H1 (cell line): Measurements from ENCODE around the gene NEK11. TPM values are rescaled to one million over a fixed set of nuclear protein-coding genes. Genes with fewer than 3 reads are reported as not detected.

Source experiments
- CTCF ChIA-PET: fragments of 300-600 bp; sonication (Branson Sonifier 250); formaldehyde crosslinking; loops from one replicate; lab custom pipeline; 2021; ENCODE audit not compliant: partially characterized antibody; lab: Charles Lee
- POLR2A ChIA-PET: fragments of 300-600 bp; sonication (Branson Sonifier 250); formaldehyde crosslinking; loops from one replicate; lab custom pipeline; 2021; ENCODE audit warnings: inconsistent platforms; ENCODE audit not compliant: partially characterized antibody; lab: Charles Lee
- DNase-seq, 2 experiments: peaks; one replicate each; pipeline versions ENCODE4 v3.0.0 to v3.0.0-alpha.2; 2010 to 2022; ENCODE audit warnings: low spot score in 2 of 2, low read depth in 1 of 2, mixed read lengths in 1 of 2
- FAIRE-seq: peaks from 2 replicates; lab custom pipeline; 2011; peaks lifted over from hg19 to GRCh38; lab: Jason Lieb, UNC
- H2AFZ ChIP-seq: 2 replicates; pipeline ENCODE4 v1.8.1; 2012; ENCODE audit warnings: low read length, inconsistent platforms
- H2AK5ac ChIP-seq: 2 replicates; pipeline ENCODE4 v1.6.1; 2013; ENCODE audit warnings: low read depth, low read length
- H2BK120ac ChIP-seq: replicated peaks from 2 replicates; pipeline ENCODE3; 2013; ENCODE audit warnings: low read depth, low read length, inconsistent platforms
- H2BK12ac ChIP-seq: 2 replicates; pipeline ENCODE4 v1.6.1; 2013; ENCODE audit warnings: low read depth, low read length
- H2BK15ac ChIP-seq: 2 replicates; pipeline ENCODE4 v1.6.1; 2013; ENCODE audit warnings: low read length
- H2BK20ac ChIP-seq: 2 replicates; pipeline ENCODE4 v1.6.1; 2013; ENCODE audit warnings: low read length
- H2BK5ac ChIP-seq: 2 replicates; pipeline ENCODE4 v1.6.1; 2013; ENCODE audit warnings: low read depth, low read length
- H3K14ac ChIP-seq: 2 replicates; pipeline ENCODE4 v1.6.1; 2013; ENCODE audit warnings: inconsistent platforms; ENCODE audit not compliant: insufficient read length
- H3K18ac ChIP-seq: 2 replicates; pipeline ENCODE4 v1.6.1; 2013; ENCODE audit warnings: low read length; ENCODE audit errors: extremely low read depth
- H3K23ac ChIP-seq: 2 replicates; pipeline ENCODE4 v1.6.1; 2013; ENCODE audit warnings: inconsistent platforms; ENCODE audit not compliant: insufficient read length
- H3K23me2 ChIP-seq: 2 replicates; pipeline ENCODE4 v1.6.1; 2013; ENCODE audit warnings: low read depth, low read length
- H3K27ac ChIP-seq: 2 replicates; pipeline ENCODE4 v1.6.1; 2011; ENCODE audit warnings: low read depth, low read length, inconsistent platforms
- H3K27me3 ChIP-seq, 4 experiments: replicated peaks in 1 of 4; 1 replicate in 1 of 4; 2 replicates in 3 of 4; pipeline versions ENCODE4 v1.6.1 to v1.8.1; 2011 to 2013; ENCODE audit warnings: low read length in 3 of 4, mild to moderate bottlenecking in 3 of 4, inconsistent platforms in 2 of 4, mixed read lengths in 2 of 4, moderate library complexity in 1 of 4; ENCODE audit not compliant: control insufficient read depth in 3 of 4, insufficient read depth in 3 of 4; ENCODE audit errors: extremely low read depth in 1 of 4
- H3K36me3 ChIP-seq, 4 experiments: 2 replicates each; pipeline versions ENCODE4 v1.6.1 to v1.8.1; 2011 to 2013; ENCODE audit warnings: mild to moderate bottlenecking in 4 of 4, low read length in 3 of 4, moderate library complexity in 2 of 4, control low read depth in 1 of 4, inconsistent platforms in 1 of 4; ENCODE audit not compliant: insufficient read depth in 4 of 4, control insufficient read depth in 2 of 4
- H3K4ac ChIP-seq: replicated peaks from 2 replicates; pipeline ENCODE3; 2013; ENCODE audit warnings: low read length, low read depth, mixed read lengths, inconsistent platforms; ENCODE audit not compliant: insufficient read length
- H3K4me1 ChIP-seq, 4 experiments: replicated peaks in 1 of 4; 1 replicate in 1 of 4; 2 replicates in 3 of 4; pipeline versions ENCODE4 v1.6.1 to v1.8.1; 2011 to 2013; ENCODE audit warnings: low read length in 3 of 4, inconsistent platforms in 2 of 4, mixed read lengths in 1 of 4; ENCODE audit not compliant: insufficient read depth in 4 of 4, control insufficient read depth in 3 of 4
- H3K4me2 ChIP-seq, 2 experiments: 2 replicates each; pipeline versions ENCODE4 v1.6.1 to v1.8.1; 2011 to 2013; ENCODE audit warnings: low read depth in 2 of 2, low read length in 2 of 2, control low read depth in 1 of 2, inconsistent platforms in 1 of 2, mild to moderate bottlenecking in 1 of 2; ENCODE audit not compliant: insufficient read depth in 1 of 2
- H3K4me3 ChIP-seq, 4 experiments: fragments of 200-600, 300-600 bp in 1 of 4; sonication (generic), shearing (Covaris generic), sonication (Bioruptor Twin) in 1 of 4; 2 replicates each; pipeline versions ENCODE4 v1.5.1 to v1.8.1; 2011 to 2016; ENCODE audit warnings: low read length in 4 of 4, low read depth in 3 of 4, control low read depth in 2 of 4, inconsistent platforms in 2 of 4, mild to moderate bottlenecking in 2 of 4, mixed read lengths in 1 of 4, moderate library complexity in 1 of 4; ENCODE audit not compliant: insufficient read depth in 2 of 4; ENCODE audit errors: extremely low read depth in 1 of 4
- H3K56ac ChIP-seq: replicated peaks from 2 replicates; pipeline ENCODE3; 2013; ENCODE audit warnings: low read depth, mild to moderate bottlenecking, mixed read lengths, low read length, inconsistent platforms; ENCODE audit not compliant: insufficient read length
- H3K79me1 ChIP-seq: 2 replicates; pipeline ENCODE4 v1.6.1; 2013; ENCODE audit warnings: low read depth, low read length, control low read depth
- H3K79me2 ChIP-seq, 2 experiments: 2 replicates each; pipeline versions ENCODE4 v1.6.1 to v1.8.1; 2012 to 2013; ENCODE audit warnings: low read length in 2 of 2, mild to moderate bottlenecking in 2 of 2, inconsistent platforms in 1 of 2; ENCODE audit not compliant: insufficient read depth in 2 of 2, control insufficient read depth in 1 of 2
- H3K9ac ChIP-seq, 4 experiments: replicated peaks in 1 of 4; 1 replicate in 1 of 4; 2 replicates in 3 of 4; pipeline versions ENCODE4 v1.6.1 to v1.8.1; 2011 to 2013; ENCODE audit warnings: low read depth in 3 of 4, low read length in 3 of 4, control low read depth in 2 of 4, mild to moderate bottlenecking in 2 of 4, moderate library complexity in 2 of 4, inconsistent platforms in 1 of 4; ENCODE audit errors: extremely low read depth in 1 of 4
- H3K9me3 ChIP-seq, 2 experiments: 2 replicates each; pipeline versions ENCODE4 v1.6.1 to v1.8.1; 2012 to 2013; ENCODE audit warnings: mild to moderate bottlenecking in 2 of 2, moderate library complexity in 2 of 2, control low read depth in 1 of 2, inconsistent platforms in 1 of 2, low read depth in 1 of 2, low read length in 1 of 2, mixed read lengths in 1 of 2; ENCODE audit not compliant: insufficient read depth in 2 of 2
- H4K20me1 ChIP-seq, 2 experiments: replicated peaks in 1 of 2; 2 replicates each; pipeline versions ENCODE3 to v1.8.1; 2011 to 2013; ENCODE audit warnings: inconsistent platforms in 2 of 2, low read length in 2 of 2, mild to moderate bottlenecking in 1 of 2; ENCODE audit not compliant: insufficient read depth in 2 of 2, control insufficient read depth in 1 of 2
- H4K5ac ChIP-seq: 2 replicates; pipeline ENCODE4 v1.6.1; 2013; ENCODE audit warnings: low read length, low read depth, mixed read lengths, inconsistent platforms; ENCODE audit not compliant: insufficient read length
- H4K8ac ChIP-seq: 2 replicates; pipeline ENCODE4 v1.8.0; 2013; ENCODE audit warnings: mild to moderate bottlenecking, moderate library complexity, low read length, inconsistent platforms; ENCODE audit not compliant: insufficient read depth; ENCODE audit errors: extremely low read depth
- H4K91ac ChIP-seq: replicated peaks from 2 replicates; pipeline ENCODE3; 2013; ENCODE audit warnings: low read length, mixed read lengths, inconsistent platforms; ENCODE audit not compliant: insufficient read length
- ATF2 ChIP-seq: IDR thresholded peaks from 2 replicates; pipeline ENCODE4 v1.6.1; 2012; ENCODE audit warnings: low read length, inconsistent platforms
- ATF3 ChIP-seq: IDR thresholded peaks from 2 replicates; pipeline ENCODE4 v1.6.1; 2011; ENCODE audit warnings: low read depth, mild to moderate bottlenecking, low read length; ENCODE audit not compliant: insufficient read depth
- BACH1 ChIP-seq: IDR thresholded peaks from 2 replicates; pipeline ENCODE4 v1.6.1; 2012; ENCODE audit warnings: low read length, improper control_type of control experiment
- BCL11A ChIP-seq, 2 experiments: IDR thresholded peaks; one replicate each; pipeline ENCODE4 v1.6.1; 2011; ENCODE audit warnings: low read depth in 2 of 2, low read length in 2 of 2, mild to moderate bottlenecking in 2 of 2
- CHD2 ChIP-seq: IDR thresholded peaks from 2 replicates; pipeline ENCODE4 v1.6.1; 2012; ENCODE audit warnings: low read length, improper control_type of control experiment
- EGR1 ChIP-seq: IDR thresholded peaks from 2 replicates; pipeline ENCODE4 v1.6.1; 2011; ENCODE audit warnings: low read depth, low read length, borderline replicate concordance
- FOSL1 ChIP-seq: IDR thresholded peaks from 2 replicates; pipeline ENCODE4 v1.6.1; 2011; ENCODE audit warnings: mild to moderate bottlenecking, low read depth, low read length, moderate library complexity; ENCODE audit not compliant: insufficient read depth
- NANOG ChIP-seq: IDR thresholded peaks from 2 replicates; pipeline ENCODE4 v1.6.1; 2011; ENCODE audit warnings: low read length, low read depth, mild to moderate bottlenecking, inconsistent platforms; ENCODE audit not compliant: insufficient read depth, poor library complexity, severe bottlenecking
- NRF1 ChIP-seq: IDR thresholded peaks from 2 replicates; pipeline ENCODE4 v1.6.1; 2011; ENCODE audit warnings: mild to moderate bottlenecking, low read depth, low read length, improper control_type of control experiment
- POLR2AphosphoS5 ChIP-seq: IDR thresholded peaks from 2 replicates; pipeline ENCODE4 v1.6.1; 2011; ENCODE audit warnings: low read depth, low read length
- TAF1 ChIP-seq: IDR thresholded peaks from 2 replicates; pipeline ENCODE4 v1.6.1; 2011; ENCODE audit warnings: mild to moderate bottlenecking, low read depth, low read length
- TEAD4 ChIP-seq: IDR thresholded peaks from 2 replicates; pipeline ENCODE4 v1.6.1; 2012; ENCODE audit warnings: low read depth, low read length, inconsistent platforms, mixed read lengths
- WGBS, 2 experiments: shearing (Covaris generic) in 1 of 2; methylation state at CpG; one replicate each; pipeline versions ENCODE4 v1.1.6 to v1.1.7; 2013 to 2015; ENCODE audit warnings: low lambda C conversion rate in 2 of 2, mixed read lengths in 2 of 2, inconsistent platforms in 1 of 2, low coverage in 1 of 2, missing lambda C conversion rate in 1 of 2; ENCODE audit not compliant: insufficient replicate concordance in 2 of 2, insufficient coverage in 1 of 2, insufficient read length in 1 of 2; ENCODE audit errors: extremely low coverage in 1 of 2, missing lambda C conversion rate in 1 of 2; 5-methylcytosine and 5-hydroxymethylcytosine counted together
- polyA plus RNA-seq, 7 experiments: library from polyadenylated mRNA; depleted of rRNA in 3 of 7; stranded (reverse) in 5 of 7; unstranded in 2 of 7; fragments of >200 nt in 5 of 7; fragments of 200-250 nt in 2 of 7; gene quantifications; 1 replicate in 5 of 7; 2 replicates in 1 of 7; 4 replicates in 1 of 7; pipeline versions ENCODE4 v1.2.1 to v1.2.3, GENCODE V29; 2011 to 2013; ENCODE audit warnings: missing spikeins in 2 of 7, mixed read lengths in 2 of 7
- total RNA-seq: library from RNA; stranded (reverse); fragmentation: NEBNext Ultra II Directional; extraction: Animal tissue kit (Norgen Biotek cat#: 25700); gene quantifications from 2 replicates; pipeline ENCODE4 v1.2.1, GENCODE V29; 2021

The NEK11 gene
- total and polyA plus RNA-seq, 2 of the 8 experiments (the other 6 are each of a cell fraction or from before 2014, with no cell fraction given): 0.60 TPM; not detected in 1

GRCh38 chr3:131283862-131284261, 257.2 kb downstream of the NEK11 start:
- H3K4me3 ChIP-seq: no peak overlapping the region
- H4K5ac ChIP-seq: no peak overlapping the region
- FAIRE-seq: peak; percentile 55
- no peak overlapping the region for H4K8ac ChIP-seq
- no peak overlapping the region for H3K9ac ChIP-seq
- no peak overlapping the region for H3K27ac ChIP-seq
- H3K14ac ChIP-seq: no peak overlapping the region
- H3K4me2 ChIP-seq: peak overlapping the region in 1 of 2 experiments; percentile 31; a peak in 1 of 4 replicates
- H2BK12ac ChIP-seq: no peak overlapping the region
- DNase-seq: no peak
- no peak overlapping the region for H2BK5ac ChIP-seq
- no peaks in the 10 kb centered on the region for H3K9me3 ChIP-seq
- H3K27me3 ChIP-seq: no peaks in the 10 kb centered on the region
- H3K79me2 ChIP-seq: no peaks in the 10 kb centered on the region
- H3K23ac ChIP-seq: no peak overlapping the region
- no peak overlapping the region for H3K56ac ChIP-seq
- 66% methylated on average over 3 of the region's 3 CpGs; no CpG with 5 or more reads in 1 of the 2 experiments for WGBS, 2 experiments
- ChIA-PET POLR2A (interaction anchor here (0.6 kb wide), 1 partner anchor 1082 kb away, joined by 3 read pairs; no protein-coding TSS in a partner anchor), CTCF (interaction anchor here (1.1 to 2.2 kb wide), 5 partner anchors 9 to 79 kb away, joined by 3 to 7 read pairs (median 3); no protein-coding TSS in a partner anchor)
- H4K91ac ChIP-seq: no peak overlapping the region
- H3K79me1 ChIP-seq: no peaks in the 10 kb centered on the region
- no peak overlapping the region for H2AFZ ChIP-seq
- no peak overlapping the region for H3K18ac ChIP-seq
- H3K36me3 ChIP-seq: no peaks in the 10 kb centered on the region
- no peak overlapping the region for H2AK5ac ChIP-seq
- no peak overlapping the region for H2BK20ac ChIP-seq
- no peak overlapping the region for H2BK120ac ChIP-seq
- H4K20me1 ChIP-seq: no peaks in the 10 kb centered on the region
- peaks cover 0 to 6% (median 5%) of the 10 kb centered on the region in 4 experiments; a peak in 5 of 7 replicates for H3K4me1 ChIP-seq
- no peak overlapping the region for H3K4ac ChIP-seq
- no peak overlapping the region for H2BK15ac ChIP-seq
- no peaks in the 10 kb centered on the region for H3K23me2 ChIP-seq
- no peak for TF ChIP-seq CHD2
- no peak for TF ChIP-seq ATF3
- no peak for TF ChIP-seq ATF2
- TF ChIP-seq TAF1: no peak
- no peak for TF ChIP-seq NANOG
- no peak for TF ChIP-seq BACH1
- TF ChIP-seq BCL11A (IDR thresholded peaks at IDR 0.05; ENCODE audit: low read depth in 2 of 2, low read length in 2 of 2): no peak
- TF ChIP-seq EGR1: no peak
- no peak for TF ChIP-seq TEAD4
- no peak for TF ChIP-seq NRF1
- no peak for TF ChIP-seq POLR2AphosphoS5
- no peak for TF ChIP-seq FOSL1
